Fibroblast of the conjunctiva (primary cell): ENCODE data around the gene GUCA2B.

Experiments
- DNase-seq: peaks from one replicate; pipeline ENCODE4 v3.0.0-alpha.2; 2010; ENCODE audit warnings: low read depth

GUCA2B gene

DNA sequence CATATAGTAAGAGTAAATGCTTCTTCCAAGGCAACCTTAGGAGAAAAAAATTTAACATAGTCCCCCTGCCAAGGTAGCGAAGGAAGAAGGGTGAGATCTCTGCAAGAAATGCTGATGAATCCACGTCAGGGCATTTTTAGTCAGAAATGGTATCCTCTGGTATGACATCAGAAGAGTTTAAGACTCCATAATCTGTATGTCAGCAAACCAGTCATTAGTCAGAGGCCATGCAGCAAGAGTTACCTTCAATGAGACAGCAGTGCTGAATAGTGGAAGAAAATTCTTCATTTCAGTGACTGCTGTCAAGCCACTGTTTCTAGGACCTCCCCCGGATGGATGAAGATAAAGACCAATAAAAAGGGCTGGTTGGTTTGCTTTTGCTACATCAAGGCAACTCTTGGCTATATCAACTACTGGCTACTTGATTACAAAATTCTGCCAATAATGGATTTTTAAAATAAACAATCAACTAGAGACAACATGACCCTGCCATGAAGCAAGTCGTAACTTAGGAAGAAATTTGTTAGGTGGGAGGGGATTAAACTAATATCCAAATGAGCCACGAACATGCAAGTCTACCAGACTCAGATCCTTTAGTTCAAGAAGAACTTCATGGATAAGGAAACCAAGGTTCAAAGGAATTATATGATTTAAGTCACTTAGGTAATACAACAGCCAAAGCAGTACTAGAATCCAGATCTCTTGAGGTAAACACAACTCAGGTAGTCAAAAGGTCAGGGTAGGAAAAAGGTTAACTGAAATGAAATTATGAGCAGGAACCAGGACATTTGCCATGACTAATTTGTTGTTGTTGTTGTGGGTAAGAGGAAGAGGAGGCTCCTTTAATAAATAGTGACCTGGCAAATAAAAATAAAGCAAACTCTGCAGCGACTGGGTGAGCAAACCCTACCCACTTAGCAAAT is 37.0 kb downstream of the GUCA2B start:
- DNase-seq, result no peak

DNA sequence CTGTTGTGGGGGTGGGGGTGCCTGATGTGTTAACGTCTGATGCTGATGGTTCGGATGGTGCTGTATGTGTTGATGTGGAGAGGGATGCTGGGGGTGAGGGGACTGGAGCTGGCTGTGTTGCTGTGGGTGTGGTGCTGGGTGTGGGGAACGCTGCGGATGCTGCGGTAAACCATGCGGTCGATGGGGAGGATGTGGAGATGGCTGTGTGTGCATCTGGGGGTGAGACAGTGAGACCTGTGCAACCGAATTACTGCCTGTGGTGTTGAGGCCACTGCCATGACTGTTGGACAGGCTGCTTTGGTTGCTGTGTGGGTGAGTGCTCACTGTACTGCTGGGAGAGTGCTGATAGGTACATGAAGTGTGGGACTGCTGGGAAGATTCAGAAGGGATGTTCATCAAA is 38.1 kb downstream of the GUCA2B start:
- DNase-seq, result no peak

GRCh38 chr1:42192106-42192505 is 38.9 kb downstream of the GUCA2B start:
- no peak for DNase-seq

GRCh38 chr1:42195841-42196240 is 42.6 kb downstream of the GUCA2B start:
- no peak for DNase-seq

DNA sequence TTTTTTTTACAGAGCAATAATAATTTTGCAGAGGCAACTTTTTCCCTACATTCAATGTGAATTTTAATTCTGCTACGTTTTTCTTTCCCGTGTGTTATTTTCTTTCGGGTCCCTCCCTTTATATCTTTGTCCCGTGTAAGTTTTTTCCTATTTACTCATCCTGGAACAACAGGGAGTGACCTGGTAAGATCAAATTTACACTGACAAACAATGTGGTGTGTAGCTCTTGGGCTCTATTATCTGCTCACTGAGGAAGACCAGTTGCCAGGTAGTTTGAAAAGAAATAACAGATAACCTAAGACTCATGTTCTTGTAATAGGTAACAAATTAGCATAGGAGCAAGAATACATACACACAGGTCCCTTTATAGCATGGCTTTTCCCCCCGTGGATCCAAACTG is 45.0 kb downstream of the GUCA2B start:
- no peak for DNase-seq

DNA sequence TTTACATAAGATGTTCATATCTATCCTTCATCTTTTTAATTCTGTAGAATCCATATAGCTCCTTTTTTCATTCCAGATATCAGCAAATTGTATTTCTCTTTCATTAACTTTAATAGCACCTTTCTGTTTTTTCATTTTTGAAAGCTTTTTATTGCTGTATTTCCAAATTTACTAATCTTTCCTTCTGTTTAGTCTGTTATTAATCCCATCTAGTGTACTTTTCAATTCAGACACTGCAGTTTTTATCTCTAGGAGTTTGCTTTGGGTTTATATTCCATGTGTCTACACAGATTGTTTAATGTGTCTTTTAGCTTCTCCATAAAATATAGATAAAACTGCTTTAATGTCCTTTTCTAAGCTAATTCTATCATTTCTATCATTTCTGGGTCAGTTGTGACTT is 48.8 kb downstream of the GUCA2B start:
- no peak for DNase-seq
